SK-N-SH (cell line): ENCODE results near the gene CDH23. TPM values are rescaled to one million over a fixed set of nuclear protein-coding genes. Genes with fewer than 3 reads are reported as not detected.

ENCODE experiments used
- CTCF ChIA-PET: fragments of 300-600, 350-600 bp; formaldehyde crosslinking; extraction: SDS; loops from one replicate; lab custom pipeline; 2021; lab: Yijun Ruan, JAX
- POLR2A ChIA-PET: fragments of 350-600 bp; sonication (Branson Sonifier 250); formaldehyde crosslinking; extraction: SDS; loops from one replicate; lab custom pipeline; 2020; ENCODE audit warnings: antibody characterized with exemption, inconsistent platforms; lab: Yijun Ruan, JAX
- DNase-seq: peaks from one replicate; pipeline ENCODE4 v3.0.0; 2012
- H2AFZ ChIP-seq: fragments of 200-600 bp; sonication (generic); 2 replicates; pipeline ENCODE4 v1.8.1; 2016; ENCODE audit warnings: antibody characterized with exemption, mild to moderate bottlenecking, low read depth
- H3F3A ChIP-seq: fragments of 200-600 bp; sonication (generic); replicated peaks from 2 replicates; pipeline ENCODE3; 2016; ENCODE audit warnings: antibody characterized with exemption, mild to moderate bottlenecking; ENCODE audit not compliant: insufficient read depth
- H3K27ac ChIP-seq, 2 experiments: fragments of 200-500 bp in 1 of 2; fragments of 200-600 bp in 1 of 2; sonication (Bioruptor generic) in 1 of 2; sonication (generic), shearing (Covaris generic) in 1 of 2; 2 replicates each; pipeline versions ENCODE4 v1.5.1 to v1.6.1; 2014 to 2016; ENCODE audit warnings: low read depth in 2 of 2, inconsistent platforms in 1 of 2, low read length in 1 of 2, mild to moderate bottlenecking in 1 of 2, mixed read lengths in 1 of 2
- H3K27me3 ChIP-seq: fragments of 200-600 bp; sonication (generic), shearing (Covaris generic); 2 replicates; pipeline ENCODE4 v1.6.1; 2016; ENCODE audit warnings: mixed run types; ENCODE audit not compliant: insufficient read depth
- H3K36me3 ChIP-seq, 2 experiments: fragments of 200-500 bp in 1 of 2; fragments of 200-600 bp in 1 of 2; sonication (Bioruptor generic) in 1 of 2; sonication (generic) in 1 of 2; replicated peaks in 1 of 2; 2 replicates each; pipeline versions ENCODE3 to v1.5.1; 2014 to 2016; ENCODE audit warnings: low read length in 1 of 2, mild to moderate bottlenecking in 1 of 2; ENCODE audit not compliant: insufficient read depth in 2 of 2, control insufficient read depth in 1 of 2
- H3K4me1 ChIP-seq, 2 experiments: fragments of 200-500 bp in 1 of 2; fragments of 200-600 bp in 1 of 2; sonication (Bioruptor generic) in 1 of 2; sonication (generic), shearing (Covaris generic) in 1 of 2; 2 replicates each; pipeline versions ENCODE4 v1.5.1 to v1.6.1; 2014 to 2016; ENCODE audit warnings: low read depth in 1 of 2, low read length in 1 of 2, mixed run types in 1 of 2; ENCODE audit not compliant: insufficient read depth in 2 of 2, control insufficient read depth in 1 of 2
- H3K4me2 ChIP-seq: fragments of 200-600 bp; sonication (generic), shearing (Covaris generic); 2 replicates; pipeline ENCODE4 v1.6.1; 2017; ENCODE audit warnings: mixed run types
- H3K4me3 ChIP-seq, 2 experiments: fragments of 200-500 bp in 1 of 2; fragments of 200-600 bp in 1 of 2; sonication (Bioruptor generic) in 1 of 2; sonication (generic), shearing (Covaris generic) in 1 of 2; 2 replicates each; pipeline versions ENCODE4 v1.5.1 to v1.8.1; 2014 to 2016; ENCODE audit warnings: low read depth in 2 of 2, inconsistent platforms in 1 of 2, low read length in 1 of 2, mild to moderate bottlenecking in 1 of 2, mixed read lengths in 1 of 2, moderate library complexity in 1 of 2
- H3K79me2 ChIP-seq: fragments of 200-600 bp; sonication (generic); 2 replicates; pipeline ENCODE4 v1.8.1; 2017; ENCODE audit warnings: mild to moderate bottlenecking; ENCODE audit not compliant: insufficient read depth
- H3K9ac ChIP-seq: fragments of 200-600 bp; sonication (generic); 2 replicates; pipeline ENCODE4 v1.6.1; 2017; ENCODE audit warnings: mixed run types
- H3K9me2 ChIP-seq: fragments of 200-600 bp; sonication (generic); 2 replicates; pipeline ENCODE4 v1.6.1; 2017; ENCODE audit warnings: mixed run types
- H3K9me3 ChIP-seq: fragments of 200-600 bp; sonication (generic); 2 replicates; pipeline ENCODE4 v1.6.1; 2017; ENCODE audit warnings: mixed run types, mild to moderate bottlenecking, moderate library complexity
- H4K20me1 ChIP-seq: fragments of 200-600 bp; sonication (generic); 2 replicates; pipeline ENCODE4 v1.6.1; 2017; ENCODE audit warnings: mild to moderate bottlenecking, mixed run types; ENCODE audit not compliant: insufficient read depth
- FOSL2 ChIP-seq: IDR thresholded peaks from 2 replicates; pipeline ENCODE4 v1.4.0; 2012; ENCODE audit warnings: low read depth, mild to moderate bottlenecking, moderate library complexity, borderline replicate concordance
- GABPA ChIP-seq: IDR thresholded peaks from 2 replicates; pipeline ENCODE4 v1.4.0; 2012; ENCODE audit warnings: low read depth, mild to moderate bottlenecking
- GATA2 ChIP-seq: sonication (generic); formaldehyde crosslinking; IDR thresholded peaks from 2 replicates; pipeline ENCODE4 v1.5.0; 2020; ENCODE audit warnings: mild to moderate bottlenecking, missing genetic modification reagents
- IRF3 ChIP-seq: fragments of 150-350 bp; IDR thresholded peaks from 2 replicates; pipeline ENCODE4 v1.6.1; 2016; ENCODE audit warnings: mild to moderate bottlenecking, low read depth, low read length
- MXI1 ChIP-seq: IDR thresholded peaks from 2 replicates; pipeline ENCODE4 v1.6.1; 2012; ENCODE audit warnings: mild to moderate bottlenecking, low read depth, low read length, improper control_type of control experiment
- PBX3 ChIP-seq: IDR thresholded peaks from 2 replicates; pipeline ENCODE4; 2012
- RXRA ChIP-seq: IDR thresholded peaks from 2 replicates; pipeline ENCODE4 v1.4.0; 2012; ENCODE audit warnings: low read depth, mild to moderate bottlenecking, borderline replicate concordance
- SMC3 ChIP-seq: IDR thresholded peaks from 2 replicates; pipeline ENCODE4 v1.6.1; 2012; ENCODE audit warnings: low read depth, low read length, improper control_type of control experiment
- TAF1 ChIP-seq: IDR thresholded peaks from 2 replicates; pipeline ENCODE4 v1.6.1; 2012; ENCODE audit warnings: low read depth, mild to moderate bottlenecking, low read length, moderate library complexity, borderline replicate concordance
- TCF12 ChIP-seq: IDR thresholded peaks from 2 replicates; pipeline ENCODE4 v1.4.0; 2012
- WGBS: methylation state at CpG from one replicate; pipeline ENCODE4 v1.1.6; 2017; ENCODE audit warnings: low lambda C conversion rate; 5-methylcytosine and 5-hydroxymethylcytosine counted together
- polyA plus RNA-seq, 3 experiments: library from polyadenylated mRNA; depleted of rRNA; stranded (reverse); fragments of >200 nt; gene quantifications; 2 replicates each; pipeline ENCODE4 v1.2.3, GENCODE V29; 2012
- TF ChIP-seq, protein P1 (sequence below): IDR thresholded peaks from 2 replicates; pipeline ENCODE4 v1.6.1; 2012; ENCODE audit warnings: mild to moderate bottlenecking, low read depth, low read length, moderate library complexity

CDH23 gene
- polyA plus RNA-seq, 1 of the 3 experiments (the other 2 are of a cell fraction) = 0.03 TPM

- Histone ChIP-seq H3K4me3 (no peak overlapping the region), H3K27ac (no peak overlapping the region), H3K36me3 (no peaks in the 10 kb centered on the region), H3K9me3 (no peaks in the 10 kb centered on the region), H3K27me3 (no peaks in the 10 kb centered on the region), H3K4me1 (peaks cover 0 to 28% of the 10 kb centered on the region in 2 experiments; a peak in 1 of 4 replicates), H4K20me1 (no peaks in the 10 kb centered on the region), H3K9ac (no peak overlapping the region), H3F3A (no peaks in the 10 kb centered on the region), H3K4me2 (no peak overlapping the region), H2AFZ (no peak overlapping the region), H3K9me2 (no peaks in the 10 kb centered on the region), H3K79me2 (no peaks in the 10 kb centered on the region)
- POLR2A ChIA-PET = no interaction called here
- CTCF ChIA-PET = interaction anchor here (1.0 to 1.9 kb wide), 4 partner anchors 9 to 77 kb away, joined by 3 to 6 read pairs (median 4); no protein-coding TSS in a partner anchor
- TF ChIP-seq GABPA (no peak), GATA2 (CRISPR knock-in tag) (no peak), RXRA (no peak), IRF3 (no peak), SMC3 (no peak), TCF12 (no peak), FOSL2 (no peak), PBX3 (no peak), MXI1 (no peak), TAF1 (no peak)
- TF ChIP-seq, protein P1, sequence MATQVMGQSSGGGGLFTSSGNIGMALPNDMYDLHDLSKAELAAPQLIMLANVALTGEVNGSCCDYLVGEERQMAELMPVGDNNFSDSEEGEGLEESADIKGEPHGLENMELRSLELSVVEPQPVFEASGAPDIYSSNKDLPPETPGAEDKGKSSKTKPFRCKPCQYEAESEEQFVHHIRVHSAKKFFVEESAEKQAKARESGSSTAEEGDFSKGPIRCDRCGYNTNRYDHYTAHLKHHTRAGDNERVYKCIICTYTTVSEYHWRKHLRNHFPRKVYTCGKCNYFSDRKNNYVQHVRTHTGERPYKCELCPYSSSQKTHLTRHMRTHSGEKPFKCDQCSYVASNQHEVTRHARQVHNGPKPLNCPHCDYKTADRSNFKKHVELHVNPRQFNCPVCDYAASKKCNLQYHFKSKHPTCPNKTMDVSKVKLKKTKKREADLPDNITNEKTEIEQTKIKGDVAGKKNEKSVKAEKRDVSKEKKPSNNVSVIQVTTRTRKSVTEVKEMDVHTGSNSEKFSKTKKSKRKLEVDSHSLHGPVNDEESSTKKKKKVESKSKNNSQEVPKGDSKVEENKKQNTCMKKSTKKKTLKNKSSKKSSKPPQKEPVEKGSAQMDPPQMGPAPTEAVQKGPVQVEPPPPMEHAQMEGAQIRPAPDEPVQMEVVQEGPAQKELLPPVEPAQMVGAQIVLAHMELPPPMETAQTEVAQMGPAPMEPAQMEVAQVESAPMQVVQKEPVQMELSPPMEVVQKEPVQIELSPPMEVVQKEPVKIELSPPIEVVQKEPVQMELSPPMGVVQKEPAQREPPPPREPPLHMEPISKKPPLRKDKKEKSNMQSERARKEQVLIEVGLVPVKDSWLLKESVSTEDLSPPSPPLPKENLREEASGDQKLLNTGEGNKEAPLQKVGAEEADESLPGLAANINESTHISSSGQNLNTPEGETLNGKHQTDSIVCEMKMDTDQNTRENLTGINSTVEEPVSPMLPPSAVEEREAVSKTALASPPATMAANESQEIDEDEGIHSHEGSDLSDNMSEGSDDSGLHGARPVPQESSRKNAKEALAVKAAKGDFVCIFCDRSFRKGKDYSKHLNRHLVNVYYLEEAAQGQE = no peak
- WGBS = 68% methylated on average over 10 of the region's 10 CpGs
- DNase-seq = no peak
Observed at GRCh38 chr10:71531485-71532446, 135.0 kb downstream of the CDH23 start.
